Activated naive CD8-positive, alpha-beta T cell treated with anti-CD3 and anti-CD28 coated beads, Interleukin-2, amount 10 ng/mL, durations not matched to agents 7 days and 5 days (primary cell): Measurements from ENCODE around the gene TGIF2LY. TPM values are rescaled to one million over a fixed set of nuclear protein-coding genes. Genes with fewer than 3 reads are reported as not detected.
"Not testable (repeated sequence)": the region's sequence is repeated elsewhere in the genome, so short reads cannot be mapped to it uniquely, and the experiment has no call there.

Experiments
- ATAC-seq: fragments of 150-1000 bp; cut with Tn5 transposase; one replicate; pipeline ENCODE4 v1.10.0; 2021; ENCODE audit warnings: low read depth, moderate library complexity
- POLR2A ChIA-PET: fragments of 350-600 bp; sonication (Branson Sonifier 250); formaldehyde crosslinking; loops from one replicate; lab custom pipeline; 2021; ENCODE audit warnings: antibody characterized with exemption; lab: Charles Lee
- DNase-seq: peaks from one replicate; pipeline ENCODE4 v3.0.0; 2021
- H3K27ac Mint-ChIP-seq: one replicate; pipeline ENCODE4 v1.8.0; 2022; ENCODE audit warnings: mild to moderate bottlenecking, mixed read lengths
- H3K27me3 Mint-ChIP-seq: one replicate; pipeline ENCODE4 v1.8.0; 2022; ENCODE audit warnings: mild to moderate bottlenecking, moderate library complexity, mixed read lengths
- H3K36me3 Mint-ChIP-seq: one replicate; pipeline ENCODE4 v1.8.0; 2021; ENCODE audit warnings: mild to moderate bottlenecking, mixed read lengths
- H3K4me1 Mint-ChIP-seq: one replicate; pipeline ENCODE4 v1.8.0; 2021; ENCODE audit warnings: mixed read lengths
- H3K4me3 Mint-ChIP-seq: one replicate; pipeline ENCODE4 v1.8.0; 2022; ENCODE audit warnings: mild to moderate bottlenecking, moderate library complexity, mixed read lengths
- H3K9me3 Mint-ChIP-seq: one replicate; pipeline ENCODE4 v1.8.0; 2021; ENCODE audit warnings: mixed read lengths
- total RNA-seq, 2 experiments: library from RNA; stranded (reverse); gene quantifications; one replicate each; pipeline ENCODE4 v1.2.3, GENCODE V29; 2021

The TGIF2LY gene
- total RNA-seq, result not detected

- H3K36me3 Mint-ChIP-seq, result not testable (repeated sequence)
These were observed at the start of gene TGIF2LY for GRCh38 chrY:3578767-3579166. Gene TGIF2LY (plus strand): TSS chrY:3579067. CDS start chrY:3579245, 178 bp downstream.

More at GRCh38 chrY:3578767-3579166, at the start of gene TGIF2LY:
- H3K4me1 Mint-ChIP-seq, DNase-seq, POLR2A ChIA-PET, H3K27ac Mint-ChIP-seq, H3K4me3 Mint-ChIP-seq, ATAC-seq, H3K9me3 Mint-ChIP-seq, H3K27me3 Mint-ChIP-seq: not testable (repeated sequence)
